ENCODE measurements around the gene SNTG2. TPM values are rescaled to one million over a fixed set of nuclear protein-coding genes. Genes with fewer than 3 reads are reported as not detected.

SNTG2 gene
- polyA plus RNA-seq, 1 experiment = 0.31 TPM

GRCh38 chr2:1055014-1055595, 104.5 kb downstream of the SNTG2 start:
- Histone ChIP-seq H3K4me3 (ENCODE audit: low read depth, low read length) (no peak overlapping the region), H3K36me3 (ENCODE audit: control insufficient read depth, insufficient read depth, low read length) (no peaks in the 10 kb centered on the region), H3K27me3 (ENCODE audit: control insufficient read depth, insufficient read depth, low read length) (no peaks in the 10 kb centered on the region)
- peak; percentile 54 for DNase-seq (ENCODE audit: low read depth)
- CTCF ChIA-PET = no interaction called here
- no peak for TF ChIP-seq CTCF (IDR thresholded peaks at IDR 0.05; ENCODE audit: insufficient read depth, low read depth, low read length)
- POLR2A ChIA-PET = no interaction called here

- ChIA-PET POLR2A (no interaction called here), CTCF (interaction anchor here (1.0 kb wide), 1 partner anchor 8 kb away, joined by 3 read pairs; no protein-coding TSS in a partner anchor)
- no peaks in the 10 kb centered on the region for H3K27me3 ChIP-seq (ENCODE audit: control insufficient read depth, insufficient read depth, low read length)
- H3K4me3 ChIP-seq (ENCODE audit: low read depth, low read length) = no peak overlapping the region
- DNase-seq (ENCODE audit: low read depth) = no peak
- no peak for TF ChIP-seq CTCF (IDR thresholded peaks at IDR 0.05; ENCODE audit: insufficient read depth, low read depth, low read length)
- H3K36me3 ChIP-seq (ENCODE audit: control insufficient read depth, insufficient read depth, low read length) = no peaks in the 10 kb centered on the region
Measured at GRCh38 chr2:1060372-1060771, 109.7 kb downstream of the SNTG2 start.

GRCh38 chr2:1060987-1061386, 110.3 kb downstream of the SNTG2 start:
- Histone ChIP-seq H3K36me3 (ENCODE audit: control insufficient read depth, insufficient read depth, low read length) (no peaks in the 10 kb centered on the region), H3K4me3 (ENCODE audit: low read depth, low read length) (no peak overlapping the region), H3K27me3 (ENCODE audit: control insufficient read depth, insufficient read depth, low read length) (no peaks in the 10 kb centered on the region)
- ChIA-PET POLR2A (no interaction called here), CTCF (no interaction called here)
- DNase-seq (ENCODE audit: low read depth) = no peak
- no peak for TF ChIP-seq CTCF (IDR thresholded peaks at IDR 0.05; ENCODE audit: insufficient read depth, low read depth, low read length)

GRCh38 chr2:1068241-1068640, 117.6 kb downstream of the SNTG2 start:
- ChIA-PET POLR2A (interaction anchor here (0.5 kb wide), 1 partner anchor 15 kb away, joined by 3 read pairs; no protein-coding TSS in a partner anchor), CTCF (interaction anchor here (1.4 to 2.5 kb wide), 2 partner anchors 8 to 13 kb away, joined by 3 to 9 read pairs; no protein-coding TSS in a partner anchor)
- no peak for DNase-seq (ENCODE audit: low read depth)
- no peak overlapping the region for H3K4me3 ChIP-seq (ENCODE audit: low read depth, low read length)
- no peaks in the 10 kb centered on the region for H3K36me3 ChIP-seq (ENCODE audit: control insufficient read depth, insufficient read depth, low read length)
- TF ChIP-seq CTCF (IDR thresholded peaks at IDR 0.05; ENCODE audit: insufficient read depth, low read depth, low read length) = no peak
- H3K27me3 ChIP-seq (ENCODE audit: control insufficient read depth, insufficient read depth, low read length) = no peaks in the 10 kb centered on the region

GRCh38 chr2:1068822-1069221, 118.2 kb downstream of the SNTG2 start:
- no peak for TF ChIP-seq CTCF (IDR thresholded peaks at IDR 0.05; ENCODE audit: insufficient read depth, low read depth, low read length)
- no peaks in the 10 kb centered on the region for H3K36me3 ChIP-seq (ENCODE audit: control insufficient read depth, insufficient read depth, low read length)
- ChIA-PET POLR2A (no interaction called here), CTCF (interaction anchor here (1.4 to 2.5 kb wide), 2 partner anchors 9 to 12 kb away, joined by 3 to 9 read pairs; no protein-coding TSS in a partner anchor)
- H3K4me3 ChIP-seq (ENCODE audit: low read depth, low read length) = no peak overlapping the region
- H3K27me3 ChIP-seq (ENCODE audit: control insufficient read depth, insufficient read depth, low read length) = no peaks in the 10 kb centered on the region
- no peak for DNase-seq (ENCODE audit: low read depth)

Measured in BJ (cell line).